SK-N-SH (cell line): ENCODE data around the gene SEC24D. TPM values are rescaled to one million over a fixed set of nuclear protein-coding genes. Genes with fewer than 3 reads are reported as not detected.

Experiments
- CTCF ChIA-PET: fragments of 300-600, 350-600 bp; formaldehyde crosslinking; extraction: SDS; loops from one replicate; lab custom pipeline; 2021; lab: Yijun Ruan, JAX
- POLR2A ChIA-PET: fragments of 350-600 bp; sonication (Branson Sonifier 250); formaldehyde crosslinking; extraction: SDS; loops from one replicate; lab custom pipeline; 2020; ENCODE audit warnings: antibody characterized with exemption, inconsistent platforms; lab: Yijun Ruan, JAX
- DNase-seq: peaks from one replicate; pipeline ENCODE4 v3.0.0; 2012
- H2AFZ ChIP-seq: fragments of 200-600 bp; sonication (generic); 2 replicates; pipeline ENCODE4 v1.8.1; 2016; ENCODE audit warnings: antibody characterized with exemption, mild to moderate bottlenecking, low read depth
- H3F3A ChIP-seq: fragments of 200-600 bp; sonication (generic); replicated peaks from 2 replicates; pipeline ENCODE3; 2016; ENCODE audit warnings: antibody characterized with exemption, mild to moderate bottlenecking; ENCODE audit not compliant: insufficient read depth
- H3K27ac ChIP-seq, 2 experiments: fragments of 200-500 bp in 1 of 2; fragments of 200-600 bp in 1 of 2; sonication (Bioruptor generic) in 1 of 2; sonication (generic), shearing (Covaris generic) in 1 of 2; 2 replicates each; pipeline versions ENCODE4 v1.5.1 to v1.6.1; 2014 to 2016; ENCODE audit warnings: low read depth in 2 of 2, inconsistent platforms in 1 of 2, low read length in 1 of 2, mild to moderate bottlenecking in 1 of 2, mixed read lengths in 1 of 2
- H3K27me3 ChIP-seq: fragments of 200-600 bp; sonication (generic), shearing (Covaris generic); 2 replicates; pipeline ENCODE4 v1.6.1; 2016; ENCODE audit warnings: mixed run types; ENCODE audit not compliant: insufficient read depth
- H3K36me3 ChIP-seq, 2 experiments: fragments of 200-500 bp in 1 of 2; fragments of 200-600 bp in 1 of 2; sonication (Bioruptor generic) in 1 of 2; sonication (generic) in 1 of 2; replicated peaks in 1 of 2; 2 replicates each; pipeline versions ENCODE3 to v1.5.1; 2014 to 2016; ENCODE audit warnings: low read length in 1 of 2, mild to moderate bottlenecking in 1 of 2; ENCODE audit not compliant: insufficient read depth in 2 of 2, control insufficient read depth in 1 of 2
- H3K4me1 ChIP-seq, 2 experiments: fragments of 200-500 bp in 1 of 2; fragments of 200-600 bp in 1 of 2; sonication (Bioruptor generic) in 1 of 2; sonication (generic), shearing (Covaris generic) in 1 of 2; 2 replicates each; pipeline versions ENCODE4 v1.5.1 to v1.6.1; 2014 to 2016; ENCODE audit warnings: low read depth in 1 of 2, low read length in 1 of 2, mixed run types in 1 of 2; ENCODE audit not compliant: insufficient read depth in 2 of 2, control insufficient read depth in 1 of 2
- H3K4me2 ChIP-seq: fragments of 200-600 bp; sonication (generic), shearing (Covaris generic); 2 replicates; pipeline ENCODE4 v1.6.1; 2017; ENCODE audit warnings: mixed run types
- H3K4me3 ChIP-seq, 2 experiments: fragments of 200-500 bp in 1 of 2; fragments of 200-600 bp in 1 of 2; sonication (Bioruptor generic) in 1 of 2; sonication (generic), shearing (Covaris generic) in 1 of 2; 2 replicates each; pipeline versions ENCODE4 v1.5.1 to v1.8.1; 2014 to 2016; ENCODE audit warnings: low read depth in 2 of 2, inconsistent platforms in 1 of 2, low read length in 1 of 2, mild to moderate bottlenecking in 1 of 2, mixed read lengths in 1 of 2, moderate library complexity in 1 of 2
- H3K79me2 ChIP-seq: fragments of 200-600 bp; sonication (generic); 2 replicates; pipeline ENCODE4 v1.8.1; 2017; ENCODE audit warnings: mild to moderate bottlenecking; ENCODE audit not compliant: insufficient read depth
- H3K9ac ChIP-seq: fragments of 200-600 bp; sonication (generic); 2 replicates; pipeline ENCODE4 v1.6.1; 2017; ENCODE audit warnings: mixed run types
- H3K9me2 ChIP-seq: fragments of 200-600 bp; sonication (generic); 2 replicates; pipeline ENCODE4 v1.6.1; 2017; ENCODE audit warnings: mixed run types
- H3K9me3 ChIP-seq: fragments of 200-600 bp; sonication (generic); 2 replicates; pipeline ENCODE4 v1.6.1; 2017; ENCODE audit warnings: mixed run types, mild to moderate bottlenecking, moderate library complexity
- H4K20me1 ChIP-seq: fragments of 200-600 bp; sonication (generic); 2 replicates; pipeline ENCODE4 v1.6.1; 2017; ENCODE audit warnings: mild to moderate bottlenecking, mixed run types; ENCODE audit not compliant: insufficient read depth
- ELF1 ChIP-seq: IDR thresholded peaks from 2 replicates; pipeline ENCODE4 v1.4.0; 2012
- FOSL2 ChIP-seq: IDR thresholded peaks from 2 replicates; pipeline ENCODE4 v1.4.0; 2012; ENCODE audit warnings: low read depth, mild to moderate bottlenecking, moderate library complexity, borderline replicate concordance
- FOXJ3 ChIP-seq: sonication (generic); formaldehyde crosslinking; IDR thresholded peaks from 2 replicates; pipeline ENCODE4 v1.5.1; 2020; ENCODE audit warnings: mild to moderate bottlenecking, missing genetic modification reagents
- FOXM1 ChIP-seq: IDR thresholded peaks from 2 replicates; pipeline ENCODE4 v1.4.0; 2012; ENCODE audit warnings: low read depth, mild to moderate bottlenecking
- GABPA ChIP-seq: IDR thresholded peaks from 2 replicates; pipeline ENCODE4 v1.4.0; 2012; ENCODE audit warnings: low read depth, mild to moderate bottlenecking
- GATA2 ChIP-seq: sonication (generic); formaldehyde crosslinking; IDR thresholded peaks from 2 replicates; pipeline ENCODE4 v1.5.0; 2020; ENCODE audit warnings: mild to moderate bottlenecking, missing genetic modification reagents
- MAX ChIP-seq: IDR thresholded peaks from 2 replicates; pipeline ENCODE4 v1.4.0; 2012; ENCODE audit warnings: low read depth
- MXI1 ChIP-seq: IDR thresholded peaks from 2 replicates; pipeline ENCODE4 v1.6.1; 2012; ENCODE audit warnings: mild to moderate bottlenecking, low read depth, low read length, improper control_type of control experiment
- PBX3 ChIP-seq: IDR thresholded peaks from 2 replicates; pipeline ENCODE4; 2012
- RAD21 ChIP-seq: IDR thresholded peaks from 2 replicates; pipeline ENCODE4 v1.6.1; 2012; ENCODE audit warnings: mild to moderate bottlenecking, low read length
- REST ChIP-seq: IDR thresholded peaks from 2 replicates; pipeline ENCODE4 v1.6.1; 2012; ENCODE audit warnings: mild to moderate bottlenecking, low read depth, low read length, moderate library complexity
- RFX5 ChIP-seq: IDR thresholded peaks from 2 replicates; pipeline ENCODE4 v1.6.1; 2012; ENCODE audit warnings: mild to moderate bottlenecking, improper control_type of control experiment, low read length
- RXRA ChIP-seq: IDR thresholded peaks from 2 replicates; pipeline ENCODE4 v1.4.0; 2012; ENCODE audit warnings: low read depth, mild to moderate bottlenecking, borderline replicate concordance
- SMC3 ChIP-seq: IDR thresholded peaks from 2 replicates; pipeline ENCODE4 v1.6.1; 2012; ENCODE audit warnings: low read depth, low read length, improper control_type of control experiment
- TCF12 ChIP-seq: IDR thresholded peaks from 2 replicates; pipeline ENCODE4 v1.4.0; 2012
- TEAD4 ChIP-seq: IDR thresholded peaks from 2 replicates; pipeline ENCODE4 v1.4.0; 2012; ENCODE audit warnings: mild to moderate bottlenecking, borderline replicate concordance; ENCODE audit not compliant: insufficient read depth
- USF1 ChIP-seq: IDR thresholded peaks from 2 replicates; pipeline ENCODE4 v1.4.0; 2012; ENCODE audit warnings: low read depth, borderline replicate concordance
- WGBS: methylation state at CpG from one replicate; pipeline ENCODE4 v1.1.6; 2017; ENCODE audit warnings: low lambda C conversion rate; 5-methylcytosine and 5-hydroxymethylcytosine counted together
- polyA plus RNA-seq, 3 experiments: library from polyadenylated mRNA; depleted of rRNA; stranded (reverse); fragments of >200 nt; gene quantifications; 2 replicates each; pipeline ENCODE4 v1.2.3, GENCODE V29; 2012

Gene SEC24D
- polyA plus RNA-seq, 1 of the 3 experiments (the other 2 are of a cell fraction) = 32.2 TPM

- Histone ChIP-seq H3K79me2 (peaks cover 50% of the 10 kb centered on the region), H3K36me3 (peaks cover 48 to 77% of the 10 kb centered on the region in 2 experiments), H3K9ac (no peak overlapping the region), H3K9me3 (no peaks in the 10 kb centered on the region), H3K27me3 (no peaks in the 10 kb centered on the region), H3F3A (peaks cover 36% of the 10 kb centered on the region), H3K27ac (peak overlapping the region in 1 of 2 experiments; percentile 17; a peak in 2 of 4 replicates), H3K4me3 (no peak overlapping the region), H3K9me2 (no peaks in the 10 kb centered on the region), H3K4me2 (no peak overlapping the region), H2AFZ (no peak overlapping the region), H3K4me1 (peaks cover 0 to 8% of the 10 kb centered on the region in 2 experiments; a peak in 2 of 4 replicates), H4K20me1 (no peaks in the 10 kb centered on the region)
- TF ChIP-seq ELF1 (no peak), USF1 (no peak), SMC3 (no peak), TCF12 (no peak), MAX (no peak), RFX5 (no peak), MXI1 (no peak), PBX3 (no peak), FOXJ3 (CRISPR knock-in tag) (no peak), TEAD4 (no peak), GABPA (no peak), RAD21 (no peak), FOXM1 (no peak), RXRA (no peak), GATA2 (CRISPR knock-in tag) (no peak), REST (no peak), FOSL2 (no peak)
- 94% methylated on average over 1 of the region's 1 CpG for WGBS
- ChIA-PET CTCF (interaction anchor here (1.7 kb wide), 2 partner anchors 103 to 182 kb away, joined by 4 to 5 read pairs; no protein-coding TSS in a partner anchor), POLR2A (no interaction called here)
- no peak for DNase-seq
These were observed 48.0 kb downstream of the SEC24D start for GRCh38 chr4:118787844-118788380.
